SU-DHL-6 (cell line): ENCODE data around the gene LHX6.

Source experiments
- CTCF ChIP-seq: fragments of 200-600 bp; sonication (generic); IDR thresholded peaks from one replicate; pipeline ENCODE4 v1.5.1; 2017; ENCODE audit warnings: antibody characterized with exemption, mild to moderate bottlenecking, low read length, moderate library complexity; ENCODE audit not compliant: insufficient read depth, poor library complexity, severe bottlenecking
- EZH2phosphoT487 ChIP-seq: fragments of 200-600 bp; sonication (generic), shearing (Covaris generic); conservative IDR thresholded peaks from 2 replicates; pipeline ENCODE4 v1.6.1; 2018; ENCODE audit warnings: mild to moderate bottlenecking, antibody characterized with exemption, low read length, moderate library complexity, mixed read lengths

GRCh38 chr9:122228191-122228567 lies 578 bp downstream of the LHX6 start:
- TF ChIP-seq CTCF (no peak), EZH2phosphoT487 (no peak)
